Thymus (tissue), 14 donors: ENCODE results near the gene UBXN2A. TPM values are rescaled to one million over a fixed set of nuclear protein-coding genes. Genes with fewer than 3 reads are reported as not detected.

Experiments used
- DNase-seq, 9 donors: peaks; one replicate each; pipeline ENCODE4 v3.0.0-alpha.2; 2013; ENCODE audit warnings: low spot score in 9 of 9, low read depth in 6 of 9, missing footprints in 1 of 9
- H3K27ac ChIP-seq, 2 donors: one replicate each; pipeline ENCODE4 v1.5.1; 2013; ENCODE audit warnings: control low read depth in 1 of 2, low read depth in 1 of 2, low read length in 1 of 2, mild to moderate bottlenecking in 1 of 2, moderate library complexity in 1 of 2
- H3K27me3 ChIP-seq, 2 donors: one replicate each; pipeline ENCODE4 v1.5.1; 2013; ENCODE audit warnings: low read length in 1 of 2; ENCODE audit not compliant: control insufficient read depth in 2 of 2, insufficient read depth in 1 of 2
- H3K36me3 ChIP-seq, 2 donors: one replicate each; pipeline ENCODE4 v1.5.1; 2013; ENCODE audit warnings: low read length in 1 of 2, mild to moderate bottlenecking in 1 of 2, moderate library complexity in 1 of 2; ENCODE audit not compliant: control insufficient read depth in 2 of 2, insufficient read depth in 2 of 2
- H3K4me1 ChIP-seq, 2 donors: one replicate each; pipeline ENCODE4 v1.5.1; 2013; ENCODE audit warnings: low read length in 2 of 2; ENCODE audit not compliant: control insufficient read depth in 2 of 2, insufficient read depth in 2 of 2
- H3K4me3 ChIP-seq, 2 donors: one replicate each; pipeline ENCODE4 v1.5.1; 2013; ENCODE audit warnings: low read length in 2 of 2, control low read depth in 1 of 2, mild to moderate bottlenecking in 1 of 2
- H3K9me3 ChIP-seq, 2 donors: one replicate each; pipeline ENCODE4 v1.5.1; 2013; ENCODE audit warnings: low read length in 1 of 2, mild to moderate bottlenecking in 1 of 2; ENCODE audit not compliant: control insufficient read depth in 2 of 2, insufficient read depth in 1 of 2
- WGBS: extraction: QIAGEN DNeasy Blood & Tissue Kit; methylation state at CpG from one replicate; pipeline ENCODE4 v1.1.7; 2013; 5-methylcytosine and 5-hydroxymethylcytosine counted together
- long read RNA-seq, 10 donors: transcript quantifications; one replicate each; lab custom pipeline, GENCODE V29; 2026
- polyA plus RNA-seq: library from polyadenylated mRNA; stranded (reverse); fragments of 200-250 nt; gene quantifications from one replicate; pipeline ENCODE4 v1.2.3, GENCODE V29; 2013
- total RNA-seq: library from RNA; stranded (reverse); fragments of 120-200 nt; gene quantifications from one replicate; pipeline ENCODE4 v1.2.4, GENCODE V29; 2013
- donor health status: healthy.

The UBXN2A gene
- total RNA-seq: 11.0 TPM
- 10.9 TPM for polyA plus RNA-seq
- long read RNA-seq, donor 1, full-length matches to known transcripts: 1 of 1 reads
- long read RNA-seq, donor 1, partial matches to known transcripts: 0 of 1 reads
- long read RNA-seq, donor 1, other reads (novel, unspliced or antisense): 0 of 1 reads
- long read RNA-seq, donor 2, full-length matches to known transcripts: 11 of 11 reads
- long read RNA-seq, donor 2, partial matches to known transcripts: 0 of 11 reads
- long read RNA-seq, donor 2, other reads (novel, unspliced or antisense): 0 of 11 reads
- long read RNA-seq, donor 3, full-length matches to known transcripts: 4 of 4 reads
- long read RNA-seq, donor 3, partial matches to known transcripts: 0 of 4 reads
- long read RNA-seq, donor 3, other reads (novel, unspliced or antisense): 0 of 4 reads
- long read RNA-seq, donor 4, full-length matches to known transcripts: 3 of 3 reads
- long read RNA-seq, donor 4, partial matches to known transcripts: 0 of 3 reads
- long read RNA-seq, donor 4, other reads (novel, unspliced or antisense): 0 of 3 reads
- long read RNA-seq, donor 5, full-length matches to known transcripts: 10 of 10 reads
- long read RNA-seq, donor 5, partial matches to known transcripts: 0 of 10 reads
- long read RNA-seq, donor 5, other reads (novel, unspliced or antisense): 0 of 10 reads
- long read RNA-seq, donor 6, full-length matches to known transcripts: 1 of 1 reads
- long read RNA-seq, donor 6, partial matches to known transcripts: 0 of 1 reads
- long read RNA-seq, donor 6, other reads (novel, unspliced or antisense): 0 of 1 reads
- long read RNA-seq, donor 7, full-length matches to known transcripts: 5 of 5 reads
- long read RNA-seq, donor 7, partial matches to known transcripts: 0 of 5 reads
- long read RNA-seq, donor 7, other reads (novel, unspliced or antisense): 0 of 5 reads
- long read RNA-seq, donor 8, full-length matches to known transcripts: 2 of 2 reads
- long read RNA-seq, donor 8, partial matches to known transcripts: 0 of 2 reads
- long read RNA-seq, donor 8, other reads (novel, unspliced or antisense): 0 of 2 reads
- long read RNA-seq, donor 9, full-length matches to known transcripts: 2 of 2 reads
- long read RNA-seq, donor 9, partial matches to known transcripts: 0 of 2 reads
- long read RNA-seq, donor 9, other reads (novel, unspliced or antisense): 0 of 2 reads
- long read RNA-seq, donor 10, full-length matches to known transcripts: 7 of 7 reads
- long read RNA-seq, donor 10, partial matches to known transcripts: 0 of 7 reads
- long read RNA-seq, donor 10, other reads (novel, unspliced or antisense): 0 of 7 reads

GRCh38 chr2:23939987-23940717, at the start of gene UBXN2A:
Gene UBXN2A, plus strand, starts transcription at chr2:23940463. Its CDS starts 17,852 bp downstream, at chr2:23958315.
- under 1% methylated on average over 77 of the region's 77 CpGs for WGBS
- peak in 8 of 9 donors; percentile 62 to 91 (median 78) for DNase-seq

GRCh38 chr2:23900133-23900532, 40.1 kb upstream of the UBXN2A start:
- Histone ChIP-seq H3K4me1 (peaks cover 0 to under 1% of the 10 kb centered on the region in 2 donors), H3K36me3 (no peaks in the 10 kb centered on the region), H3K27ac (no peak overlapping the region), H3K27me3 (no peaks in the 10 kb centered on the region), H3K9me3 (peaks cover 0 to 6% of the 10 kb centered on the region in 2 donors), H3K4me3 (no peak overlapping the region)
- WGBS: 98% methylated on average over 8 of the region's 8 CpGs
- no peak for DNase-seq

More at GRCh38 chr2:23939987-23940717, at the start of gene UBXN2A:
- Histone ChIP-seq H3K36me3 (no peaks in the 10 kb centered on the region), H3K9me3 (no peaks in the 10 kb centered on the region), H3K27ac (peak within 1 kb of the TSS; percentile 65 to 90), H3K27me3 (peaks cover 0 to 8% of the 10 kb centered on the region in 2 donors), H3K4me3 (peak within 1 kb of the TSS; percentile 77 to 96), H3K4me1 (peaks cover 2 to 7% of the 10 kb centered on the region in 2 donors)

GRCh38 chr2:23900541-23901322, 39.5 kb upstream of the UBXN2A start:
- Histone ChIP-seq H3K36me3 (no peaks in the 10 kb centered on the region), H3K27ac (no peak overlapping the region), H3K4me3 (no peak overlapping the region), H3K4me1 (peaks cover 0 to 2% of the 10 kb centered on the region in 2 donors), H3K27me3 (no peaks in the 10 kb centered on the region), H3K9me3 (peaks cover 0 to 6% of the 10 kb centered on the region in 2 donors)
- no peak for DNase-seq
- 95% methylated on average over 9 of the region's 9 CpGs for WGBS

GRCh38 chr2:23901966-23902846, 38.1 kb upstream of the UBXN2A start:
- WGBS: 95% methylated on average over 6 of the region's 6 CpGs
- no peak for DNase-seq
- H3K27ac ChIP-seq: no peak overlapping the region

GRCh38 chr2:23903034-23903433, 37.2 kb upstream of the UBXN2A start:
- Histone ChIP-seq H3K4me1 (peaks cover 0 to 2% of the 10 kb centered on the region in 2 donors), H3K4me3 (no peak overlapping the region), H3K27ac (no peak overlapping the region), H3K27me3 (no peaks in the 10 kb centered on the region), H3K9me3 (peaks cover 0 to 3% of the 10 kb centered on the region in 2 donors), H3K36me3 (no peaks in the 10 kb centered on the region)
- DNase-seq: no peak
- over 99% methylated on average over 2 of the region's 2 CpGs for WGBS

More at GRCh38 chr2:23901966-23902846, 38.1 kb upstream of the UBXN2A start:
- no peaks in the 10 kb centered on the region for H3K27me3 ChIP-seq
- no peaks in the 10 kb centered on the region for H3K36me3 ChIP-seq
- H3K9me3 ChIP-seq: peaks cover 0 to 6% of the 10 kb centered on the region in 2 donors
- peaks cover 0 to 2% of the 10 kb centered on the region in 2 donors for H3K4me1 ChIP-seq
- H3K4me3 ChIP-seq: no peak overlapping the region

DNA sequence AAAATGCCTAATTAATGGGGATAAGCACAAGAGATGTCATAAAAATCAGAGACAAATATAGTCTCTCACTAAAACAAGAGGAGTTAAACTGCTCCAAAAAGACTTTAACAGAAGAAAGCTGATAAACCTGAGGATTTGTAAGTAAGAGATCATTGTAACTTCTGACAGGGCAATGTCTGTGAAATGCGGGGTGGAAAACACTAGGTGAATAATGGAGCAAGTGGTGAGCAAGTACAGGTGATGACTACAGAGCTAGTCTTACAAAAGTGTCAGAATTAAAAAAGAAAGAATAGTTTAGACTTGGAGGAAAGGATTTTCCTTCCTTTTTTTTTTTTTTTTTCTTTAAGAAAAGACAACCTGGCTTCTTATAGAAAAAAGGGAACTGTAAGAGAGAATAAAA, 36.0 kb upstream of the UBXN2A start:
- DNase-seq: no peak
- 97% methylated on average over 1 of the region's 1 CpG for WGBS
- H3K4me3 ChIP-seq: no peak overlapping the region
- peaks cover 0 to 2% of the 10 kb centered on the region in 2 donors for H3K4me1 ChIP-seq
- H3K9me3 ChIP-seq: no peaks in the 10 kb centered on the region
- H3K27me3 ChIP-seq: no peaks in the 10 kb centered on the region
- H3K36me3 ChIP-seq: no peaks in the 10 kb centered on the region
- no peak overlapping the region for H3K27ac ChIP-seq

DNA sequence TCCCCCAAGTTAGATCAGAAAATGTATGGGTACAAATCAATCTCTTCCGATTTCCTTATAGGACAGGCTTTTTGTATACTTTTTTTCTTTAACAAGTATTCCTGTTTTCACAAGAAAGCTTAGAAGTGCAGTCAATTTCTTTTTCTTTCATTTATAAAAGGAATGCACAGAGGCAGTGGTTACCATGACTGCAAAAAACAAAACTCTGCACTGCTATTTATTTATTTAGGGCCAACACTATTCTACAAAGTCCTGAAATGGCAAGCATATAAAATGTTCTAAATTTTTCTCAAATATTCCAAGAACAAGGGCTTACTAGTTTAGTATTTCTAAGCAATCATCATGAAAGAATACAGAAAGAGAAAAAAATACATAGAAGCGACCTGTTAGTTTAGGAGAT, 35.6 kb upstream of the UBXN2A start:
- Histone ChIP-seq H3K27ac (no peak overlapping the region), H3K4me1 (peaks cover 0 to 2% of the 10 kb centered on the region in 2 donors)
- 99% methylated on average over 2 of the region's 2 CpGs for WGBS

More for the DNA sequence above, 35.6 kb upstream of the UBXN2A start:
- no peak for DNase-seq
- H3K27me3 ChIP-seq: no peaks in the 10 kb centered on the region
- no peaks in the 10 kb centered on the region for H3K36me3 ChIP-seq
- H3K4me3 ChIP-seq: no peak overlapping the region
- no peaks in the 10 kb centered on the region for H3K9me3 ChIP-seq
